GM12801 (cell line): ENCODE measurements around the gene ZMIZ1.

Source experiments
- CTCF ChIP-seq: IDR thresholded peaks from one replicate; pipeline ENCODE4 v1.5.1; 2011; ENCODE audit warnings: control low read depth; ENCODE audit not compliant: insufficient read length; ENCODE audit errors: extremely low read depth

Gene ZMIZ1

GRCh38 chr10:79060641-79061255 lies 8.0 kb upstream of the ZMIZ1 start:
- TF ChIP-seq CTCF: no peak

GRCh38 chr10:79061441-79062315 lies 7.1 kb upstream of the ZMIZ1 start:
- TF ChIP-seq CTCF: no peak

GRCh38 chr10:79063071-79063491 lies 5.7 kb upstream of the ZMIZ1 start:
- TF ChIP-seq CTCF: no peak

- no peak for TF ChIP-seq CTCF
These were observed 4.9 kb upstream of the ZMIZ1 start for GRCh38 chr10:79063661-79064492.

- no peak for TF ChIP-seq CTCF
These were observed 3.6 kb upstream of the ZMIZ1 start for GRCh38 chr10:79065091-79065551.

GRCh38 chr10:79065853-79066252 lies 2.9 kb upstream of the ZMIZ1 start:
- TF ChIP-seq CTCF: no peak
